H9 (cell line): ENCODE data around the gene USP34. TPM values are rescaled to one million over a fixed set of nuclear protein-coding genes. Genes with fewer than 3 reads are reported as not detected.

ENCODE experiments used
- DNase-seq: peaks from one replicate; pipeline ENCODE4 v3.0.0-alpha.2; 2017
- H2AFZ ChIP-seq: one replicate; pipeline ENCODE4 v1.6.1; 2013; ENCODE audit warnings: mild to moderate bottlenecking, low read length, control low read depth, moderate library complexity
- H2AK5ac ChIP-seq: 2 replicates; pipeline ENCODE4 v1.6.1; 2013; ENCODE audit warnings: low read length, control low read depth, mixed read lengths; ENCODE audit not compliant: insufficient read length
- H2BK120ac ChIP-seq: one replicate; pipeline ENCODE4 v1.6.1; 2013; ENCODE audit warnings: low read depth, mild to moderate bottlenecking, low read length, control low read depth, inconsistent platforms; ENCODE audit not compliant: poor library complexity, severe bottlenecking
- H2BK12ac ChIP-seq: 2 replicates; pipeline ENCODE4 v1.6.1; 2013; ENCODE audit warnings: low read length, control low read depth, mixed read lengths, low read depth; ENCODE audit not compliant: insufficient read length
- H2BK15ac ChIP-seq: 2 replicates; pipeline ENCODE4 v1.6.1; 2013; ENCODE audit warnings: low read depth, low read length, control low read depth
- H2BK20ac ChIP-seq: one replicate; pipeline ENCODE4 v1.6.1; 2013; ENCODE audit warnings: low read depth, mild to moderate bottlenecking, low read length, control low read depth, inconsistent platforms; ENCODE audit not compliant: poor library complexity, severe bottlenecking
- H2BK5ac ChIP-seq: 2 replicates; pipeline ENCODE4 v1.6.1; 2013; ENCODE audit warnings: low read length, control low read depth, mixed read lengths; ENCODE audit not compliant: insufficient read length
- H3K14ac ChIP-seq: 2 replicates; pipeline ENCODE4 v1.6.1; 2013; ENCODE audit warnings: low read length, control low read depth; ENCODE audit not compliant: insufficient read depth
- H3K18ac ChIP-seq: 2 replicates; pipeline ENCODE4 v1.6.1; 2013; ENCODE audit warnings: low read depth, mild to moderate bottlenecking, mixed read lengths, low read length, control low read depth; ENCODE audit not compliant: insufficient read length
- H3K23ac ChIP-seq: 2 replicates; pipeline ENCODE4 v1.6.1; 2013; ENCODE audit warnings: low read length, control low read depth, mixed read lengths, low read depth; ENCODE audit not compliant: insufficient read length
- H3K23me2 ChIP-seq: 2 replicates; pipeline ENCODE4 v1.6.1; 2013; ENCODE audit warnings: low read depth, mild to moderate bottlenecking, mixed read lengths, low read length, control low read depth; ENCODE audit not compliant: insufficient read length, poor library complexity, severe bottlenecking
- H3K27ac ChIP-seq: 2 replicates; pipeline ENCODE4 v1.5.1; 2013; ENCODE audit warnings: low read length, control low read depth, mixed read lengths, low read depth; ENCODE audit not compliant: insufficient read length
- H3K27me3 ChIP-seq: 2 replicates; pipeline ENCODE4 v1.6.1; 2013; ENCODE audit warnings: low read length, control low read depth, inconsistent platforms; ENCODE audit not compliant: insufficient read depth
- H3K4ac ChIP-seq: 2 replicates; pipeline ENCODE4 v1.6.1; 2013; ENCODE audit warnings: low read depth, mild to moderate bottlenecking, control low read depth, inconsistent platforms, low read length, moderate library complexity
- H3K4me1 ChIP-seq: 2 replicates; pipeline ENCODE4 v1.6.1; 2013; ENCODE audit warnings: low read length, control low read depth, inconsistent platforms; ENCODE audit not compliant: insufficient read depth
- H3K4me2 ChIP-seq: 2 replicates; pipeline ENCODE4 v1.6.1; 2013; ENCODE audit warnings: low read length, control low read depth, mixed read lengths; ENCODE audit not compliant: insufficient read length, insufficient read depth
- H3K56ac ChIP-seq: 2 replicates; pipeline ENCODE4 v1.6.1; 2013; ENCODE audit warnings: low read depth, mild to moderate bottlenecking, mixed read lengths, low read length, control low read depth; ENCODE audit not compliant: insufficient read length
- H3K79me1 ChIP-seq: 2 replicates; pipeline ENCODE4 v1.6.1; 2013; ENCODE audit warnings: low read depth, mild to moderate bottlenecking, moderate library complexity, low read length, control low read depth, inconsistent platforms; ENCODE audit not compliant: insufficient read depth, poor library complexity, severe bottlenecking
- H3K79me2 ChIP-seq: 2 replicates; pipeline ENCODE4 v1.6.1; 2013; ENCODE audit warnings: low read length, control low read depth, inconsistent platforms; ENCODE audit not compliant: insufficient read depth
- H3K9ac ChIP-seq: 2 replicates; pipeline ENCODE4 v1.6.1; 2013; ENCODE audit warnings: low read length, control low read depth, mixed read lengths; ENCODE audit not compliant: insufficient read length; ENCODE audit errors: extremely low read depth
- H3K9me3 ChIP-seq: one replicate; pipeline ENCODE4 v1.6.1; 2013; ENCODE audit warnings: low read depth, low read length, inconsistent platforms; ENCODE audit not compliant: control insufficient read depth
- H3T11ph ChIP-seq: one replicate; pipeline ENCODE4 v1.6.1; 2013; ENCODE audit warnings: mild to moderate bottlenecking, low read length, control low read depth, inconsistent platforms
- H4K20me1 ChIP-seq: one replicate; pipeline ENCODE4 v1.6.1; 2013; ENCODE audit not compliant: control insufficient read depth, insufficient read length, insufficient read depth
- H4K5ac ChIP-seq: 2 replicates; pipeline ENCODE4 v1.6.1; 2013; ENCODE audit warnings: low read depth, mild to moderate bottlenecking, mixed read lengths, low read length, control low read depth; ENCODE audit not compliant: insufficient read length
- H4K8ac ChIP-seq: replicated peaks from 2 replicates; pipeline ENCODE4 v1.6.1; 2013; ENCODE audit warnings: low read length, control low read depth, mixed read lengths, low read depth; ENCODE audit not compliant: insufficient read length
- H4K91ac ChIP-seq: 2 replicates; pipeline ENCODE4 v1.6.1; 2013; ENCODE audit warnings: low read depth, mild to moderate bottlenecking, moderate library complexity, mixed read lengths, low read length, control low read depth; ENCODE audit not compliant: insufficient read length
- H3K27ac Mint-ChIP-seq, 3 experiments: 2 replicates in 2 of 3; 3 replicates in 1 of 3; pipeline ENCODE4 v1.8.0; 2020 to 2021; ENCODE audit warnings: mixed read lengths in 3 of 3, mild to moderate bottlenecking in 1 of 3, moderate library complexity in 1 of 3
- H3K27me3 Mint-ChIP-seq: 2 replicates; pipeline ENCODE4 v1.8.0; 2021; ENCODE audit warnings: low read depth, mild to moderate bottlenecking, moderate library complexity, mixed read lengths
- H3K36me3 Mint-ChIP-seq, 3 experiments: 2 replicates in 2 of 3; 3 replicates in 1 of 3; pipeline ENCODE4 v1.8.0; 2020 to 2021; ENCODE audit warnings: low read depth in 3 of 3, mixed read lengths in 3 of 3; ENCODE audit not compliant: insufficient read depth in 1 of 3
- H3K4me1 Mint-ChIP-seq, 2 experiments: 2 replicates each; pipeline ENCODE4 v1.8.0; 2020; ENCODE audit warnings: mixed read lengths in 2 of 2
- H3K4me3 Mint-ChIP-seq, 2 experiments: 2 replicates in 1 of 2; 3 replicates in 1 of 2; pipeline ENCODE4 v1.8.0; 2020 to 2021; ENCODE audit warnings: mild to moderate bottlenecking in 2 of 2, mixed read lengths in 2 of 2, moderate library complexity in 1 of 2
- H3K9me3 Mint-ChIP-seq, 2 experiments: 2 replicates in 1 of 2; 3 replicates in 1 of 2; pipeline ENCODE4 v1.8.0; 2020; ENCODE audit warnings: mild to moderate bottlenecking in 2 of 2, mixed read lengths in 2 of 2, moderate library complexity in 1 of 2
- WGBS: extraction: QIAGEN DNeasy Blood & Tissue Kit; methylation state at CpG from one replicate; pipeline ENCODE4 v1.1.7; 2013; ENCODE audit warnings: missing lambda C conversion rate, low lambda C conversion rate, mixed read lengths; ENCODE audit not compliant: insufficient read length; ENCODE audit errors: extremely low coverage; 5-methylcytosine and 5-hydroxymethylcytosine counted together
- total RNA-seq: library from RNA; stranded (reverse); gene quantifications from 2 replicates; pipeline ENCODE4 v1.2.1, GENCODE V29; 2021
- TF ChIP-seq, protein P1 (sequence below): fragments of 200-600 bp; sonication (generic); conservative IDR thresholded peaks from 3 replicates; pipeline ENCODE4 v1.8.0; 2021; ENCODE audit warnings: antibody characterized with exemption, mild to moderate bottlenecking

The USP34 gene
- total RNA-seq, 1 experiment from 2014 or later: 93.9 TPM

DNA sequence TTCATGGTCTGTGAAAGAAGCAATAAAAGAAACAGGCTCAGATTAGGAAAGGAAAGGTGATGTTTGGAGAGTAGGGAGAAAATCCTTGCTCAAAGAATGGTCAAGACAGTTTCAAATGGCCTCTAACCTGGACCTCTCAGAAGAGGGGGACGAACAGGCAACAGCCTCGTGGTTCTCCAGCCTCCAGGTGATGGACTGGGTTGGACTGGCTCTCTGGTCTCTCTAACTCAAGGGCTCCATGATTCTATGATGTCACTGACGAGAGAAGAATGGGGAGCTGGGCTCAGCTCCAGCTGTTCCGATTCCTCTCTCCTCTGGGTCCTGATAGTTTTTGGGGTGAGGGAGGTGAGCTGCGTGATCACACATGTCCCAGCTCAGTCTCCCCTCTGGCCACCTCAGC is 309.0 kb downstream of the USP34 start, which contains the start of gene C2orf74:
Gene C2orf74 (plus strand): TSS at position 301 of the 400 bp plus-strand sequence. CDS start 327 bp downstream, outside the sequence.
- no peak for DNase-seq
- Mint-ChIP-seq H3K36me3 (peaks cover 12 to 48% (median 32%) of the 10 kb centered on the region in 3 experiments; a peak in 6 of 7 replicates), H3K4me1 (no peaks in the 10 kb centered on the region), H3K9me3 (peaks cover 0 to 1% of the 10 kb centered on the region in 2 experiments; a peak in 2 of 5 replicates), H3K27me3 (no peaks in the 10 kb centered on the region), H3K27ac (no peak within 1 kb of the TSS), H3K4me3 (no peak within 1 kb of the TSS)
- Histone ChIP-seq H3K4me1 (no peaks in the 10 kb centered on the region), H2AFZ (no peak within 1 kb of the TSS), H3K4me2 (no peak within 1 kb of the TSS), H3K9me3 (no peaks in the 10 kb centered on the region), H2BK12ac (no peak within 1 kb of the TSS), H3K9ac (no peak within 1 kb of the TSS), H3K79me2 (no peaks in the 10 kb centered on the region), H3K79me1 (no peaks in the 10 kb centered on the region), H3K56ac (no peak within 1 kb of the TSS), H4K20me1 (no peaks in the 10 kb centered on the region), H3K14ac (no peak within 1 kb of the TSS), H3K18ac (no peak within 1 kb of the TSS), H3K23ac (no peak within 1 kb of the TSS), H3T11ph (no peak within 1 kb of the TSS), H4K8ac (no peak within 1 kb of the TSS), H2BK120ac (no peak within 1 kb of the TSS), H2BK5ac (no peak within 1 kb of the TSS), H2BK20ac (no peak within 1 kb of the TSS), H3K4ac (no peak within 1 kb of the TSS), H2AK5ac (no peak within 1 kb of the TSS), H4K5ac (no peak within 1 kb of the TSS), H2BK15ac (no peak within 1 kb of the TSS), H3K27ac (no peak within 1 kb of the TSS), H3K27me3 (no peaks in the 10 kb centered on the region), H3K23me2 (no peaks in the 10 kb centered on the region), H4K91ac (no peak within 1 kb of the TSS)
- TF ChIP-seq, protein P1, sequence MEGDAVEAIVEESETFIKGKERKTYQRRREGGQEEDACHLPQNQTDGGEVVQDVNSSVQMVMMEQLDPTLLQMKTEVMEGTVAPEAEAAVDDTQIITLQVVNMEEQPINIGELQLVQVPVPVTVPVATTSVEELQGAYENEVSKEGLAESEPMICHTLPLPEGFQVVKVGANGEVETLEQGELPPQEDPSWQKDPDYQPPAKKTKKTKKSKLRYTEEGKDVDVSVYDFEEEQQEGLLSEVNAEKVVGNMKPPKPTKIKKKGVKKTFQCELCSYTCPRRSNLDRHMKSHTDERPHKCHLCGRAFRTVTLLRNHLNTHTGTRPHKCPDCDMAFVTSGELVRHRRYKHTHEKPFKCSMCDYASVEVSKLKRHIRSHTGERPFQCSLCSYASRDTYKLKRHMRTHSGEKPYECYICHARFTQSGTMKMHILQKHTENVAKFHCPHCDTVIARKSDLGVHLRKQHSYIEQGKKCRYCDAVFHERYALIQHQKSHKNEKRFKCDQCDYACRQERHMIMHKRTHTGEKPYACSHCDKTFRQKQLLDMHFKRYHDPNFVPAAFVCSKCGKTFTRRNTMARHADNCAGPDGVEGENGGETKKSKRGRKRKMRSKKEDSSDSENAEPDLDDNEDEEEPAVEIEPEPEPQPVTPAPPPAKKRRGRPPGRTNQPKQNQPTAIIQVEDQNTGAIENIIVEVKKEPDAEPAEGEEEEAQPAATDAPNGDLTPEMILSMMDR: no peak
- WGBS: no CpG with 5 or more reads among the region's 5 CpGs
